NCI-H345 treated with DMSO at 0.1 percent for 48 hours (cell line): ENCODE measurements around the gene HSPBP1.
"Not testable (repeated sequence)": the region's sequence is repeated elsewhere in the genome, so short reads cannot be mapped to it uniquely, and the experiment has no call there.

Source experiments
- DNase-seq: peaks from one replicate; lab custom pipeline; 2025; ENCODE audit not compliant: unreplicated experiment; lab: John Stamatoyannopoulos, UW

Gene HSPBP1, protein sequence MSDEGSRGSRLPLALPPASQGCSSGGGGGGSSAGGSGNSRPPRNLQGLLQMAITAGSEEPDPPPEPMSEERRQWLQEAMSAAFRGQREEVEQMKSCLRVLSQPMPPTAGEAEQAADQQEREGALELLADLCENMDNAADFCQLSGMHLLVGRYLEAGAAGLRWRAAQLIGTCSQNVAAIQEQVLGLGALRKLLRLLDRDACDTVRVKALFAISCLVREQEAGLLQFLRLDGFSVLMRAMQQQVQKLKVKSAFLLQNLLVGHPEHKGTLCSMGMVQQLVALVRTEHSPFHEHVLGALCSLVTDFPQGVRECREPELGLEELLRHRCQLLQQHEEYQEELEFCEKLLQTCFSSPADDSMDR

DNA sequence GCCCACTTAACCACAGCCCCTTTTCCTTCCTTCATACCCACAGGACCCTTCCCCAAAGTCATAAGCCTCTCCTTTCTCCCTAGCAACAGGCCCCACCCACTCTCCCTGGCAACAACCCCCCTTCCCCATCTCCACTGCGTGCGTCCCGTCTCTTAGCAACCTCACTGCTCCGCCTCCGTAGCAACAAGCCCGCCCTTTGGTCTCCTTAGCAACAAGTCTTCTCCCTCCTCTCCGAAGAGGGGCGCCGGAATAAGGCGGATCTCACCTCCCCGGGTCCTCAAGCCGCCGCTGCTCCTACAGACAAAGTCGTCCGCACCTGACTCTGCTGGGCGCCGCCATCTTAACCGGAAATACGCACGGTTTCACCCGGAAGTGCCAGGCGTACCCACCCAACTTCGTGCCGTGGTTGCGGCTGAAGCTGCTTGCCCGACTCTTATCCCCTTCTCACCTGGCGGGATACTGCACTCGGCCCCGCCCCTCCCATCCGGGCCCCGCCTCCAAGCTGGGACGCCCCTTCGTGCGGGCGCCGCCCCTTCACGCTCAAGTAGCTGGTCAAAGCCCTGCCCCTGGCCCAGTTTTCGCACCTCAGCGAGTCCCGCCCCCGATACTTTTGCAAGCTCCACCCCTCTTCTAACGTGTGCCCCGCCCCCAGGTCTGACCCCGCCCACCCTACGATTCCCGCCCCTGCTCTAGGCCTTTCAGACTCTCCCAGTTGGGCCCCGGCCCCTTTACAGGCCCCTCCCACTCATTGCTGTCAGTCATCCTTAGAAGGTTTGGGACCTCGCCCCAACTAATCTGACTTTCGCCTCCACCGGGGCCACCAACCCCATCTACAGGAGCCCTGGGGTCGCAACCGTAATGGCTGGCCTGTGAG lies at the start of gene HSPBP1:
Gene HSPBP1 (minus strand): TSS at position 341 of the 874 bp plus-strand sequence. CDS start 502 bp downstream, outside the sequence.
- peak; percentile 85 for DNase-seq

DNA sequence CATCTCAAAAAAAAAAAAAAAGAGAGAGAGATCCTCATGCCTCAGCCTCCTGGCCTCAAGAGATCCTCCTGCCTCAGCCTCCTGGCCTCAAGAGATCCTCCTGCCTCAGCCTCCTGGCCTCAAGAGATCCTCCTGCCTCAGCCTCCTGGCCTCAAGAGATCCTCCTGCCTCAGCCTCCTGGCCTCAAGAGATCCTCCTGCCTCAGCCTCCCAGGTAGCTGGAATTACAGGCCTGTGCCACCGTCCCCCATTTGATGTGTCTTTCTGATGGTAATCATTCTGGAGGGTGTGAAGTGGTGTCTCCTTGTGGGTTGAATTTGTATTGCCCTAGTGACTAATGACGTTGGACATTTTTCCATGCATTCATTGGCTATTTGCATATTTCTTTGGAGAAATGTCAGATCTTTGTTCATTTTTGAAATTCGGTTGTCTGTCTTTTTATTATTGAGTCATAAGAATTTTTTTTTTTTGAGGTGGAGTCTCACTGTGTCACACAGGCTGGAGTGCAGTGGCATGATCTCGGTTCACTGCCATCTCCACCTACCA lies 48.9 kb upstream of the HSPBP1 start:
- DNase-seq, result not testable (repeated sequence)

DNA sequence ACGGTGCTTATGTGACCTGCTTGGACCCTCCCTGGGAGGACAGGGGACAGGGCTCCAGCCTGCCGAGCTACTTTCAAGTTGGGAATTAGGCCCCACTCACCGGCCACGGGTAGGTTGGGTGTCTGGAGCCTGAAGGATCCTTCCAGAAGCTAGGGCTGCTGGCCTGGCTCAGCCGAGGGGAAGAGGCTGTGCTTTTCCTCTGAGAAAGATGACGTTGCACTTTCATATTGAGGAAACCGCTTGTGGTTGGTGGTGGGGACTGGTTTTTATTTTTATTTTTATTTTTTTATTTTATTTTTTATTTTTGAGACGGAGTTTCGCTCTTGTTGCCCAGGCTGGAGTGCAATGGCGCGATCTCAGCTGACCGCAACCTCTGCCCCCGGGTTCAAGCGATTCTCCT lies 45.3 kb upstream of the HSPBP1 start, which contains the start of gene TMEM150B:
Gene TMEM150B (minus strand): TSS at position 170 of the 400 bp plus-strand sequence. CDS start 4,305 bp downstream, outside the sequence.
- DNase-seq, result no peak

DNA sequence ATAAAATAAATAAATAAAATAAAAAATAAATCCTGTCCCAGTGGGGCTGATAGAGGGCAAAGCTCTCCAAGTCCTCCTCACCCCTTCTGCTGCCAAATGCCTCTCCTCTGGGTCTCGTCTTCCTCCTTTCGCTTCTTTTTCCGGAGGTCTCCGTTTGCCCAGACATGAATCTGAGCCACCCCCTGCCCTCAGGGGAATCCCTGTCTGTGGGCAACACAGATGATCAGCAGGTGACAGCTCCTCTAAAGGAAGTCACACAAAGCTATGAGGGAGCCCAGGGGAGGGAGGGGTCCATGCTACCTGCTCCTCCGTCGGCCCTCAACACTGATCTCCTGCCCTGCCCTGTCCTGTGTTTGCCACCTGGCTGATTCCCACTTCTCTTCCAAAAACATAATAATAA lies 44.8 kb upstream of the HSPBP1 start:
- DNase-seq, result no peak

DNA sequence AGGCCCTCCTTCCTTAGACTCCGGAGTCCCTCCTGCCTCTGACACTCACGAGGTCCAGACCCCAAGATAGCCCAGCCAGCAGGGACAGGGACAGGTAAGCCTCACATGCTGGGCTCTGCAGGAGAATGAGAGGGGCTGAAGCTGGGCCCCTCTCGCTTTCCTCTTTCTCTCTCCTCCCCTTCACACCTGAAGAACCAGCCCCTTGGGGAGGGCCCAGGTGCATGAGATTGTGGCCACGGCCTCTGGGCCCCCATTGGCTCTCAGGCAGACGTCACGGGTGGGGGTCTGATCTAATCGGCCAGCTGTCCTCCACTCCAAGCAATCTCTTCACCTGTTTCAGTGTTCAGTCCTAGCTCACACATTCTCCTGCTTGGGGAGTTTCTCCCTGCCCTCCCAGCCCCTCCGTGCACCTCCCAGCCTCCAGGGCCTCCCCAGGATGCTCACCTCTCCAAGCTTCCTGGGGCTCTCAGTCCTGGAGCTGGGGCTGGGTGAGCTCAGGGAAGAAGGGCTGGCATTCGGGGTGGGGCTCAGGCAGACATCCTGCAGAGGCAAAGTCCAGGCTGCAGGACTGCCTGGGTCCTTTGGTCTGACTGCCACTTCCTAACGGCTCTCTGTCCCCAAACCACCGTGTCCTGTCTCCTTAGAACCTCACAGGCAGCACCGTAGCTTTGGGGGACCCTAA lies 42.4 kb upstream of the HSPBP1 start:
- no peak for DNase-seq

DNA sequence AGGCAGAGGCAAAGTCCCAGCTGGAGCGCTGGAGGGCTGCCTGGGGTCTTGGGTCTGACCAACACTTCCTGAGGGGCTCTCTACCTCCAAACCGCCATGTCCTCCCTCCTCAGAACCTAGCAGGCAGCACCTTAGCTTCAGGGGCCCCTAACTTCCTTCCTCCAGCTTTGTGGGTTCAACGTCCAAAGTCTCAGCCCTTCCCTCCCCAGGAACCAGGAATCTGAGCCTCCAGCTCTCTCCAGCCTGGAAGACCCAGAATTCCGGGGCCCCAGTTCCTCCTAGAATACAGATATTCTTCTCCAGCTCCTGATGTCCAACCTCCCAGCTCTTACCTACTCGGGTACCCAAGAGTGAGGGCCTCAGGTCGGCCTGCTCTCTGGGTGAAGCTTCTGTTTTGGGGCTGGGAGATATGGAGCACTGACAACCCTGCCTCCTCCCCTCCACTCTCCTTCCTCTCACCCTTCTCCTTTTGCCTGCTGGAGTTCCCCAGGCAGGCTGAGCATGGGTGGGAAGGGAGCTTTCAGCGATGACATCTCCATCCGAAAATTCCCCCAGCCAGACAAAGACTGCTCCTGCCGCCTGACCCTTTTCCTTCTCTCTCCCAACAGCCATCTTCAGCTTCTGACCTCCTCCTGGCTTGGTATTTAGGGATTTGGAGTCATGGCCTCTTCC lies 41.7 kb upstream of the HSPBP1 start:
- DNase-seq, result no peak

DNA sequence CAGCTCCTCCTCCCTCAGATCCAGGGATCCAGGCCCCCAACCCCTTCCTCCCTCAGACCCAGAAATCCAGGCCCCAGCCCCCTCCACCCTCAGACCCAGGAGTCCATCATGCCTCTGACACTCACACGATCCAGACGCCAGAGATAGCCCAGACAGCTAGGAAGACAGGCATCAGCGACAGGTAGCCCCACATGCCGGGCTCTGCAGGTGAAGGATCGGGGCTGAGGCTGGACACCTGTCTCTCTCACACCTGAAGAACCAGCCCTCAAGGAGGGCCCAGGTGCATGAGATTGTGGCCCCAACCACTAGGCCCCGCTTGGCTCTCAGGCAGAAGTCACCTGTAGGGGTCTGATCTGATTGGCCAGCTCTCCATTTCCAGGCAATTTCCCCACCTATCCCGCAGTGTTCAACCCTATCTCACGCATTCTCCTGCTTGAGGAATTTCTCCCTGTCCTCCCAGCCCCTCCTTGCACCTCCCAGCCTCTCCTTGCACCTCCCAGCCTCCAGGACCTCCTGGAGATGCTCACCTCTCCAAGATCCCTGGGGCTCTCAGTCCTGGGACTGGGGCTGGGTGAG lies 41.0 kb upstream of the HSPBP1 start:
- DNase-seq, result no peak

DNA sequence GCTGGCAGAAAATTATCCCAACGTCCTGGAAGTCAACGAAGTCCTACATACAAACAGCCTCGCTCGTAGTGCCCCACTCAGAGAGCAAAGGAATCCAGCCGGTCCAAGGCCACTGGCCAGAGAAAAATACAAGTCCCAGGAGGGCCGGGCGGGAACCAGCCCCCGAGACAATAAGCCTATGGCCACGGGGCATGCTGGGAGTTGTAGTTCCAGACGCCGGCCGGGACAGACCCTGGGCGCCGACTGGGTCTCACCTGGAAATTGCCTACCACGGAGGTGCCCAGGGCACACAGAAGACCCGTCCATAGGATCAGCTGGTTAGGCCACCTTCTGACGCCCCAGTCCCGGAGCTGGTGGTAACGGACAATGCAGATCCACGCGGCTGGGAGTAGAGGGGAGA lies 39.9 kb upstream of the HSPBP1 start:
- DNase-seq, result no peak

DNA sequence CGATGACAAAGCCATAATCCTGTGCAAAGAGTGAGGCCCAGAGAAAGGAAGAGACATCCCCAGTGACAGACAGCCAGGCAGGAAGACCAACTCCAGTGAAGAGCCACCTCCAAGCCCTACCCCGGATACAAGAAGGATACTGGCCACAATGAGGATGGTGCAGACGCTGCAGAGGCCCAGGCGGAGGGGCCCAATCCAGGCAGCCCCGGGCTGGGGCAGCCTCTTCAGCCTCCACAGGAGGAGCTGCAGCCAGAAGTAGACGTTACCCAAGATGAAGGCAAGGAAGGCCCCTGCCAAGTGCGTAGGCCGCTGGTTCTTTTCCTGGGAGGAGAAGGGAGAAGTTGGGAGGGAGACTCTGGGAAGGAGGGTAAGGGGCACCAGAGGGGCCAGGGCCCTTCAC lies 36.7 kb upstream of the HSPBP1 start:
- DNase-seq, result no peak

DNA sequence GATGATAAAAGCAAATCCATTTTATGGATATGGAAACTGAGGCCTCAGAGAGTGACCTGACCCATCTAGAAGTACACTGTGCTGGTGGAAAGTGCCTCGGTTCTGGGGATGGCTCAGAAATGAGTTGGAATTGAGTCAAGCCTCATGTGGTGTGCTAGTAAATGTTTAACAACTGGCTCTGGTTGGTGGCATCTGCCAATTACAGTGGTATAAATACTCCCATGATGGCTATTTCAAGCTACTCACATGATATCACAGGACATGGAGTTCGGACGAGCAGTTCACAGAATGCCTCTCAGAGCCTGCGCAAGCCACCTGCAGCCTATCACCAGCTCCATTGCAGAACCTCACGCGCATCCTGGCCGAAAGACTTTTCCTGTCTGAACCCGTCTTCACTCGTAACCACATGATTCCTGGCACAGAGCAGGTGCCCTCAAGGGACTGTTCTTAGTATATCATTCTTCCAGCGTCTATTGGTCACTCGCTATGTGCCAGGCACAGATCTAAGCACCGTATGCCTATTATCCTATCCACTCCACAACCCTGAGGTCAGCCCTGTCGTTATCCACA lies 36.1 kb upstream of the HSPBP1 start:
- DNase-seq, result no peak

DNA sequence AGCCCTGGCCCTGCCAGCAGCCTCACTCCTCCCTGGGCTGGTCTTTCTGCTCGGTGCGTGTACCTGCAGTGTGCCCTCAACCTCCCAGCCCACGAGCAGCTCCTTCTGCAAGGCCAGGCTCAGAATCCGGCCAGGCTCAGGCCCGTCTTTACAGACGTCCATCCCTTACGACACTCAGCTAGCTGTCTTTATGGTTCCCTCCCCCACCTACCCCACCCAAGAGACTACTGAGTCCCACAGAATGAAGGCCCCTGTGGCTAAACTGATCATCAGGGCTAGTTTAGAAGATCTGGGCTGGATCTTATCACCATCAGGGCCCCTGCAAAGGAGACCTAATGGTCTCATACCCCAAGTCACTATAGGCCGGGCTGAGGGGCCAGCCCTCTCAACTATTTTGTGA lies 34.5 kb upstream of the HSPBP1 start:
- DNase-seq, result no peak

DNA sequence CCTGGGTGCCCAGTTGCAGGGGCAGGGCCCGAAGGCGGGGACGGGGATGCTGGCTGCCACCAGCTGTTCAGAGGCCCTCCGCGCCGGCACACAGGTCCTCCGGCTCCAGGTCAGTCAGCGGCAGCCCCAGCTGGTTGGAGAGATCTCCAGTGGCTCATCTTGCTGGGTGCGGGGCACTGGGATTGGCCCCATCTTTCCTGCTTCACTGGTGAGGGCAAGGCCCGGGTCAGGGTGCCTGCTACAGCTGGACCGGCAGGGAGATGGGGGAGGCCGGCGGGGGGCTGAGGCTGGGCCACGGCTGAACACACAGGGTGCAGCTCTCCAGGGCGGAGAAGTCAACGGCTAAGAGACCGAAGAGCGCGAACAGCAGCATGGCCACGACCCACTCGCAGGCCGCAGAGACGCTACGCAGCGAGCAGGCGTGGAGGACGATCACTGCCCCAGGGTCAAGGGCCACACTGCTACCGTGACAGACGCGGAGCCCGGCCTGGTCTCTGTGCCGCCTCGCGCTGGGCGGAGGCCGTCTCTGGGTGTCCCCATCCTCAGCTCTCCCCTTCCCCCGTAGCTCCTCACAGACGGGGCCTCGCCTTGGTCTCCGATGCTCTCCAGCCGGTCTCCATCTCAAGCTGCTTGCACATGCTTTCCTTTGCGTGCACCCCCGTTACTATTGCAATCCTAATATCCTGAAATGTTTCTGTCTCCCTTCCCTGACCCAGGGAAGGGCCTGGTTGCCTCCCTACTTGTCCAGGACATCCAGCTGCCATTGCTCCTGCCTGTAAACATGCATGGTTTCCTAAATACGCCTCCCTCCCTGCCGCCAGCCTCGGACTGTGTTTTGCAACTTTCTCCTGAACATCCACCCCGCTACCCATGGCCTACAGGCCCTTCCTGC lies 33.0 kb upstream of the HSPBP1 start:
- DNase-seq, result no peak

DNA sequence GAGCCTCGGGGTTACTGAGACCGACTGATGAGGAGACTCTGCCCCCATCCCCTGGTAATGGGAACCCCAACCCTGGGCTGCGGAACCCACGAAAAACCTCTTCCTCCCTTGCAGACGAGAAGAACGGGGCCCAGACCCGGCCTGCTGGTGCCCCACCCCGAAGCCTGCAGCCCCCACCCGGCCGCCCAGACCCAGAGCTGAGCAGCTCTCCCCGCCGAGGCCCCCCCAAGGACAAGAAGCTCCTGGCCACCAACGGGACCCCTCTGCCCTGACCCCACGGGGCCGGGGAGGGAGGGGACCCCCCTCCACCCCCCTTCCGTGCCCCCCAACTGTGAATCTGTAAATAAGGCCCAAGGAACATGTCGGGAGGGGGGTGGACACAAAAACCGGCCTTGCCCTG lies 31.9 kb upstream of the HSPBP1 start:
- DNase-seq, result no peak

DNA sequence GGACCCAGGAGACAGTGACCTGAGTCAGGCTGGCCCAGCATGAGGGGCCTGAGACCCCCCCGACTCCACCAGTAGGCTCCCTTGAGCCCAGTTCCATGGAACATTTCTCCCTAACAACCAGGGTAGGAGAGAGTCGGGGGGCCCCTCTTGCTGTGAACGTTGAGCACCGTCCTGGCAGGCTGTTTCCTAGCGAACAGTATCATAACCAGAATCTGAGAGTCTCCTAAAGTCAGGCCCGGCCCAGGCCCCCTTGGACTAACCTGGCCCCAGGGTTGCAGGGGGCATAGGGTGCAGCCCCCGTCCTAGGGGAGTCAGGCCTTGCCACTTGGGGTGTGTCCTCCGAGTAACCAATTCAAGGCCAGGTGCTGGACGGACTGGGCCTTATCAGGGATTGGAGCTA lies 31.5 kb upstream of the HSPBP1 start:
- no peak for DNase-seq

DNA sequence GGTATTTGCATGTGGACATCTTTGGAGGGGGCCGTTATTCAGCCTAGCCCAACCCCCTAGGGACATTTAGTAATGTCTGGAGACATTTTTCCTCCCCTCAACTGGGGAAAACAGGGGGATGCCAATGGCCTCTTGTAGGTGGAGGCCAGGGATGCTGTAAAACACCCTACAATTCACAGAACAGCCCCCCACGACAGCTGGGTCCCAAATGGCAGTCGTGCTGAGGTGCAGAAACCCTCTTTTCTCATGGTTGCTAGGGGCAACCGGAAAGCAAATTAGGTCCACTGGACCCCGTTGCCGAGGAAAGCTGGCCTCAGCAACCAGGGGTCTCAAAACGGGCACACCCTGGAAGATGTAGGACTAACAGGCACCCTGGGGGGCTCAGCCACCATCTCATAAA lies 30.6 kb upstream of the HSPBP1 start:
- DNase-seq, result no peak

DNA sequence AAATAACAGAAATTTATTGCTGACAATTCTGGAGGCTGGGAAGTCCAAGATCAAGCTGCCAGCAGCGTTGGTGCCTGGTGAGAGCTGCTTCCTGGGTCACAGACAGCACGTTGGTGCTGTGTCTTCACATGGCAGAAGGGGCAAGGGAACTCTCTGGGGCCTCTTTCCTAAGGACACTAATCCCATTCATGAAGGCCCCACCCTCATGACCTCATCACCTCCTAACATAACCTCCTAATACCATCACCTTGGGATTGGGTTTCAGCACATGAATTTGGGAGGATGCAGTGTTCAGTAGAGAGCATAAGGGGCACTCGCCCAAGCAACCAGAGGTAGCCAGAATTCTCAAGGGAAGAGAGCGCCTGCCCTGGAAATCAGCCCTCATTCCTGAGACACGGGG lies 29.5 kb upstream of the HSPBP1 start:
- no peak for DNase-seq

DNA sequence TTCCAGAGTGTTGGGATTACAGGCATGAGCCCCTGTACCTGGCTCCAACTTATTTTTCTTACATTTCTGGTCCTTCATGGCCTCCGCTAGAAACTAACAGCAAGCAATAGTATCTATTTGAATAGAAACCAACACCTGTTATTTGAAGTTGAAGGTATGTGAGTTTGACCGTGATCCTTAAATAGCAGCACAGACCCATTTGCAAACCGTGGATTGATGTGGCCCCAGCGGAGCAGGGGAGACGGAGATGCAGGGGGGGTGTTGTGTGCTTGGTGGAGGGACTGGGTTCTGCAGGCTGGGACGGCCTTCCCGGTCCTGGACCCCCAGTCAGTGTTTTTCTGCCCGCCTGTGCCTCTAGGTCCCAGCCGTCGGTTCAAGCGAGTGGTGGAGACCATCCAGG lies 28.4 kb upstream of the HSPBP1 start:
- DNase-seq, result no peak

DNA sequence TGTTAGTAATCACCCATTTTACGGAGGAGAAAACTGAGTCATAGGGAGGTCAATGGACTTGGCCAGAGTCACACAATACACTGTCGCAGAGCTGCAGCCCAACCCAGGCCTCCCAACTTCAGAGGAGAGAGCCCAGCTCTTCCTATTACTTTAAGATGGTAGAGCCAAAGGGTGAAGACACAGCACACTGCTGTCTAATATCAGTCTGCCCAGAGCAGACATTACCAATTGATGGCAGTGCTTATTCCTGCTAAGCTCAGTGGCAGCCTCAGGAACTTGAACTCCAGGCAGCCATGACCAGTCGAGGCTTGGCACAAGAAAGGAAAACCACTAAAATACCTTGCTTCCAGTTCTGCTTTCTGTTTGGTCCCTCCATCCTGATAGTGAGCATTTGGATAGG lies 26.8 kb upstream of the HSPBP1 start:
- DNase-seq, result no peak

DNA sequence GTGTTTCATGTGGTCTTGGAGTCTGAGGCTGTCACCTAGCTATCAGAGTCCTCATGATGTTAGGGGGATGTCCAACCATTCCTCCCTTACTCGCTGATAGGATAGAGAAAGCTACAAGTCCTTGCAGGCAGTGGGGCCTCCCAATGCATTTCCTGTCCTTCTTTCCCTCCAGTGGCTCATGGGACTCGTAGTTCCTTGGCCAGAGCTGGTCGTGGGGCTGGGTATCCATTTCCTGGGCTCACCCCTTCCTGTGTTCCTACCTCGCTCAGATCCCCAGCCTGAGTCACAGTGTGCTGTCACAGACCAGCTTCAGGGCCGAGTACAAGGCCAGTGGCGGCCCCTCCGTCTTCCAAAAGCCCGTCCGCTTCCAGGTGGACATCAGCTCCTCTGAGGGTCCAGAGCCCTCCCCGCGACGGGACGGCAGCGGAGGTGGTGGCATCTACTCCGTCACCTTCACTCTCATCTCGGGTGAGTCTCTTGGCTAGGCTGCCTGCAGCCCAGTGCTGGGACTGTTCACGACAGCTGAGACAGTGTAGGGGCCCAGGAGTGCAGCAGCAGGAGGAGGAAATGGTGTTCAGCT lies 26.2 kb upstream of the HSPBP1 start:
- DNase-seq, result no peak
